Measurements from ENCODE around the gene USP15.

Gene USP15

GRCh38 chr12:62279058-62279457, 18.9 kb downstream of the USP15 start:
- TF ChIP-seq SIN3A (IDR thresholded peaks at IDR 0.05; ENCODE audit: borderline replicate concordance, insufficient read depth, low read length) (no peak), REST (IDR thresholded peaks at IDR 0.05; ENCODE audit: insufficient read depth in 1 of 2, low read depth in 2 of 2, low read length in 2 of 2) (no peak), FOXP2 (optimal IDR thresholded peaks at IDR 0.05; ENCODE audit: borderline replicate concordance, extremely low read depth, extremely low read length, insufficient read depth) (no peak), POLR2AphosphoS5 (IDR thresholded peaks at IDR 0.05; ENCODE audit: low read depth, low read length) (no peak), TAF1 (IDR thresholded peaks at IDR 0.05; ENCODE audit: borderline replicate concordance, insufficient read depth, low read length) (no peak)

DNA sequence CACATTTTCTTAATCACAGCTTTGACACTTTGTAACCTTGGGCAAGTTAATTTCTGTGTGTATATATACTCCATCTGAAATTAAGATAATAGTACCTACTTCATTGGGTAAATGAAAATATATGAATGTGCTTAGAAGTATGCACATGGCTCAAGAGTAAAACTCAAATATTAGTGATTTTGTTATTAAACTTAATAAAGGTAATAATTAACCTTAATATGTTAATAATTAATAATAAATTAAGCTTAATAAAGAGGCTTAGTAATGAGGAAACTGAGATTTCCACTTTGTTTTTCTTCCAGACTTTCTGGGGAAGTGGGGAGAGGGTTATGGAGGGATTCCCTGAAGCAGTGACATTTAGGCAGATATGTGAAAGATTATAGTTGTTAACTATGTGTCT, 19.8 kb downstream of the USP15 start:
- TF ChIP-seq SIN3A (IDR thresholded peaks at IDR 0.05; ENCODE audit: borderline replicate concordance, insufficient read depth, low read length) = no peak
- no peak for TF ChIP-seq POLR2AphosphoS5 (IDR thresholded peaks at IDR 0.05; ENCODE audit: low read depth, low read length)
- TF ChIP-seq TAF1 (IDR thresholded peaks at IDR 0.05; ENCODE audit: borderline replicate concordance, insufficient read depth, low read length) = no peak
- TF ChIP-seq REST (IDR thresholded peaks at IDR 0.05; ENCODE audit: insufficient read depth in 1 of 2, low read depth in 2 of 2, low read length in 2 of 2) = no peak
- TF ChIP-seq FOXP2 (optimal IDR thresholded peaks at IDR 0.05; ENCODE audit: borderline replicate concordance, extremely low read depth, extremely low read length, insufficient read depth) = no peak

GRCh38 chr12:62282057-62282774, 22.0 kb downstream of the USP15 start:
- TF ChIP-seq TAF1 (IDR thresholded peaks at IDR 0.05; ENCODE audit: borderline replicate concordance, insufficient read depth, low read length) (no peak), SIN3A (IDR thresholded peaks at IDR 0.05; ENCODE audit: borderline replicate concordance, insufficient read depth, low read length) (no peak), POLR2AphosphoS5 (IDR thresholded peaks at IDR 0.05; ENCODE audit: low read depth, low read length) (no peak), FOXP2 (optimal IDR thresholded peaks at IDR 0.05; ENCODE audit: borderline replicate concordance, extremely low read depth, extremely low read length, insufficient read depth) (no peak), REST (IDR thresholded peaks at IDR 0.05; ENCODE audit: insufficient read depth in 1 of 2, low read depth in 2 of 2, low read length in 2 of 2) (no peak)

DNA sequence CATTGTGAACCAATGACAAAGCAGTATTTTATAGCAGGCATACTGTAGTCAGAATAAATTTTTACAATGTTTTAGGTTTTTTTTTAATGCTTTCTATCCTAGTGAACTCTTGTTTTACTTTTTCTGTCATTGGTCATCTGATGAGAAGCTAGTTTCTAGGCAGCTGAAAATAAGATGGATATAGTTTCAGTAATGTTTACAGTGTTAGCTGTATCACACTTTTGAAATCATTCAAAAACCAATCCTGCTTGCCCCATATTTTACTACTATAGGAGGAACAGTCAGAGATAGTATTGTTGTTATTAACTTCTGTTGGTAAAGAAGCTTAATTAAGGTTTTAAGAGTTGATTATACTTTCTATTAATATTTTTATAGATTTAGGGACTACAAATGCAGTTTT, 24.5 kb downstream of the USP15 start:
- TF ChIP-seq FOXP2 (optimal IDR thresholded peaks at IDR 0.05; ENCODE audit: borderline replicate concordance, extremely low read depth, extremely low read length, insufficient read depth) = no peak

- TF ChIP-seq POLR2AphosphoS5 (IDR thresholded peaks at IDR 0.05; ENCODE audit: low read depth, low read length) = no peak
- TF ChIP-seq FOXP2 (optimal IDR thresholded peaks at IDR 0.05; ENCODE audit: borderline replicate concordance, extremely low read depth, extremely low read length, insufficient read depth) = no peak
- no peak for TF ChIP-seq SIN3A (IDR thresholded peaks at IDR 0.05; ENCODE audit: borderline replicate concordance, insufficient read depth, low read length)
- TF ChIP-seq TAF1 (IDR thresholded peaks at IDR 0.05; ENCODE audit: borderline replicate concordance, insufficient read depth, low read length) = no peak
- TF ChIP-seq REST (IDR thresholded peaks at IDR 0.05; ENCODE audit: insufficient read depth in 1 of 2, low read depth in 2 of 2, low read length in 2 of 2) = no peak
These were observed 25.1 kb downstream of the USP15 start for GRCh38 chr12:62285284-62285683.

All from PFSK-1 (cell line).